HG02970 (cell line): Measurements from ENCODE around the gene KCTD3.

Source experiments
- ATAC-seq: cut with Tn5 transposase; IDR thresholded peaks from one replicate; pipeline ENCODE4 v1.9.1; 2021; ENCODE audit warnings: mild to moderate bottlenecking, moderate library complexity, moderate number of reproducible peaks; ENCODE audit not compliant: unreplicated experiment, low FRiP score

The KCTD3 gene

GRCh38 chr1:215555531-215555930 lies 11.6 kb upstream of the KCTD3 start:
- ATAC-seq, result no peak

GRCh38 chr1:215556996-215557395 lies 10.1 kb upstream of the KCTD3 start:
- no peak for ATAC-seq

- no peak for ATAC-seq
Observed at GRCh38 chr1:215557504-215557903, 9.6 kb upstream of the KCTD3 start.

- ATAC-seq, result no peak
Observed at GRCh38 chr1:215557992-215558626, 9.0 kb upstream of the KCTD3 start.

GRCh38 chr1:215567491-215568298 lies 591 bp downstream of the KCTD3 start:
- ATAC-seq, result peak; percentile 69

GRCh38 chr1:215568299-215568692 lies 1.2 kb downstream of the KCTD3 start:
- ATAC-seq, result no peak

GRCh38 chr1:215569986-215570824 lies 3.1 kb downstream of the KCTD3 start:
- no peak for ATAC-seq

GRCh38 chr1:215581896-215582295 lies 14.8 kb downstream of the KCTD3 start:
- no peak for ATAC-seq

- ATAC-seq, result no peak
Observed at GRCh38 chr1:215583185-215583749, 16.2 kb downstream of the KCTD3 start.

- peak; percentile 50 for ATAC-seq
Observed at GRCh38 chr1:215584389-215584788, 17.3 kb downstream of the KCTD3 start.

- ATAC-seq, result no peak
Observed at GRCh38 chr1:215589650-215590435, 22.7 kb downstream of the KCTD3 start.

GRCh38 chr1:215590779-215591491 lies 23.8 kb downstream of the KCTD3 start:
- no peak for ATAC-seq

GRCh38 chr1:215594640-215595039 lies 27.5 kb downstream of the KCTD3 start:
- no peak for ATAC-seq

GRCh38 chr1:215595231-215595630 lies 28.1 kb downstream of the KCTD3 start:
- ATAC-seq, result no peak

GRCh38 chr1:215597961-215598360 lies 30.9 kb downstream of the KCTD3 start:
- no peak for ATAC-seq

- ATAC-seq, result no peak
Observed at GRCh38 chr1:215599418-215600074, 32.4 kb downstream of the KCTD3 start.

- ATAC-seq, result no peak
Observed at GRCh38 chr1:215600258-215600792, 33.2 kb downstream of the KCTD3 start.

GRCh38 chr1:215600867-215601266 lies 33.8 kb downstream of the KCTD3 start:
- no peak for ATAC-seq

- no peak for ATAC-seq
Observed at GRCh38 chr1:215601276-215601675, 34.2 kb downstream of the KCTD3 start.
